ENCODE results near the gene PITHD1. TPM values are rescaled to one million over a fixed set of nuclear protein-coding genes. Genes with fewer than 3 reads are reported as not detected.

The PITHD1 gene
- total and polyA plus RNA-seq, 2 donors (not counting 3 experiments of a cell fraction or from before 2014, with no cell fraction given): 35.8 to 43.1 TPM

- Histone ChIP-seq H3K9ac (replicated peaks; ENCODE audit: extremely low read depth, insufficient read depth, low read length) (no peak overlapping the region), H3K4me3 (replicated peaks in 1 of 3; ENCODE audit: insufficient read depth in 1 of 3, low read depth in 1 of 3, low read length in 3 of 3) (no peak overlapping the region), H3K4me1 (ENCODE audit: control insufficient read depth, extremely low read depth, insufficient read depth, low read length) (peaks cover 22% of the 10 kb centered on the region), H3K27me3 (ENCODE audit: control insufficient read depth in 2 of 2, insufficient read depth in 2 of 2, low read length in 2 of 2) (no peaks in the 10 kb centered on the region), H4K20me1 (replicated peaks; ENCODE audit: control insufficient read depth, extremely low read depth, insufficient read depth, low read length) (no peaks in the 10 kb centered on the region), H3K4me2 (ENCODE audit: insufficient read depth, low read length) (no peak overlapping the region), H2AFZ (ENCODE audit: low read depth, low read length) (no peak overlapping the region), H3K9me1 (replicated peaks; ENCODE audit: control insufficient read depth, extremely low read depth, insufficient read depth, low read length) (no peaks in the 10 kb centered on the region), H3K36me3 (ENCODE audit: control insufficient read depth in 2 of 2, extremely low read depth in 1 of 2, insufficient read depth in 2 of 2, low read length in 2 of 2) (peaks cover 0 to 37% of the 10 kb centered on the region in 2 experiments), H3K79me2 (ENCODE audit: control insufficient read depth, insufficient read depth, low read length) (peaks cover 24% of the 10 kb centered on the region), H3K9me3 (replicated peaks; ENCODE audit: control insufficient read depth, insufficient read depth, low read length) (no peaks in the 10 kb centered on the region), H3K27ac (ENCODE audit: insufficient read depth, low read depth, low read length) (no peak overlapping the region)
- no TSS peak for BruUV-seq (replicated peaks)
- intact Hi-C loops (cut with micrococcal nuclease): no loop called here
- CTCF ChIA-PET: interaction anchor here (1.7 kb wide), 1 partner anchor 22 kb away, joined by 5 read pairs; no protein-coding TSS in a partner anchor
- TF ChIP-seq MAX (IDR thresholded peaks at IDR 0.05; ENCODE audit: insufficient read depth, insufficient read length) (no peak), GATA2 (IDR thresholded peaks at IDR 0.05; ENCODE audit: insufficient read depth, insufficient read length, low read depth, low read length) (no peak), POLR2AphosphoS5 (IDR thresholded peaks at IDR 0.05; ENCODE audit: insufficient read depth, low read depth, low read length) (no peak), CTCF (IDR thresholded peaks at IDR 0.05; ENCODE audit: extremely low read depth in 1 of 2, insufficient read depth in 1 of 2, low read depth in 1 of 2, low read length in 2 of 2) (no peak), FOS (IDR thresholded peaks at IDR 0.05; ENCODE audit: borderline replicate concordance, insufficient read depth, low read length) (no peak), MYC (IDR thresholded peaks at IDR 0.05; ENCODE audit: low read depth, low read length) (no peak), POLR2A (IDR thresholded peaks at IDR 0.05; ENCODE audit: low read depth, low read length) (no peak), JUN (IDR thresholded peaks at IDR 0.05; ENCODE audit: borderline replicate concordance, insufficient read depth, insufficient read length, low read depth) (no peak), EZH2 (IDR thresholded peaks at IDR 0.05; ENCODE audit: borderline replicate concordance, low read depth, low read length, severe bottlenecking) (no peak)
- no peak for FAIRE-seq
- POLR2A ChIA-PET: no interaction called here
- dilution Hi-C loops (cut with MboI; ENCODE audit: extremely low pct_ligation_motif_present, low sequenced_read_pairs): no loop called here
- DNase-seq (ENCODE audit: low read depth, low spot score): no peak
Observed at GRCh38 chr1:23793018-23793781, 15.0 kb downstream of the PITHD1 start.
